Trophoblast cell (in vitro differentiated cells and primary cell): ENCODE data around the gene BABAM2.

Experiments used
- DNase-seq, 2 donors: peaks; one replicate each; pipeline ENCODE4 v3.0.0-alpha.2; 2016
- H2AFZ ChIP-seq: 2 replicates; pipeline ENCODE4 v1.6.1; 2013; ENCODE audit warnings: low read length, moderate library complexity, mild to moderate bottlenecking; ENCODE audit not compliant: insufficient read depth, poor library complexity
- H2AK5ac ChIP-seq: 2 replicates; pipeline ENCODE4 v1.6.1; 2013; ENCODE audit warnings: mild to moderate bottlenecking, low read length
- H2BK120ac ChIP-seq: 2 replicates; pipeline ENCODE4 v1.6.1; 2013; ENCODE audit warnings: low read length, mild to moderate bottlenecking, moderate library complexity; ENCODE audit not compliant: insufficient read depth, poor library complexity
- H2BK12ac ChIP-seq: 2 replicates; pipeline ENCODE4 v1.6.1; 2013; ENCODE audit warnings: mild to moderate bottlenecking, low read length, moderate library complexity
- H2BK5ac ChIP-seq: 2 replicates; pipeline ENCODE4 v1.6.1; 2013; ENCODE audit warnings: low read length, low read depth, moderate library complexity, mild to moderate bottlenecking; ENCODE audit not compliant: poor library complexity
- H3K14ac ChIP-seq: 2 replicates; pipeline ENCODE4 v1.6.1; 2013; ENCODE audit warnings: mild to moderate bottlenecking, low read length
- H3K18ac ChIP-seq: 2 replicates; pipeline ENCODE4 v1.6.1; 2013; ENCODE audit warnings: mild to moderate bottlenecking, low read length
- H3K23ac ChIP-seq: 2 replicates; pipeline ENCODE4 v1.6.1; 2013; ENCODE audit warnings: low read length
- H3K27ac ChIP-seq: 2 replicates; pipeline ENCODE4 v1.5.1; 2013; ENCODE audit warnings: low read depth, mild to moderate bottlenecking, inconsistent platforms, low read length, moderate library complexity
- H3K27me3 ChIP-seq: 2 replicates; pipeline ENCODE4 v1.6.1; 2013; ENCODE audit warnings: inconsistent platforms, mild to moderate bottlenecking, low read length, moderate library complexity; ENCODE audit not compliant: insufficient read depth
- H3K36me3 ChIP-seq, 2 experiments: 1 replicate in 1 of 2; 2 replicates in 1 of 2; pipeline ENCODE4 v1.6.1; 2013; ENCODE audit warnings: low read length in 2 of 2, mild to moderate bottlenecking in 2 of 2, moderate library complexity in 1 of 2; ENCODE audit not compliant: insufficient read depth in 2 of 2, control insufficient read depth in 1 of 2
- H3K4ac ChIP-seq: 2 replicates; pipeline ENCODE4 v1.6.1; 2013; ENCODE audit warnings: low read depth, mild to moderate bottlenecking, low read length, moderate library complexity
- H3K4me1 ChIP-seq, 2 experiments: 1 replicate in 1 of 2; 2 replicates in 1 of 2; pipeline ENCODE4 v1.6.1; 2013; ENCODE audit warnings: low read length in 2 of 2, mild to moderate bottlenecking in 2 of 2, moderate library complexity in 1 of 2; ENCODE audit not compliant: insufficient read depth in 2 of 2, control insufficient read depth in 1 of 2
- H3K4me2 ChIP-seq: 2 replicates; pipeline ENCODE4 v1.6.1; 2013; ENCODE audit warnings: inconsistent platforms, mild to moderate bottlenecking, low read length, moderate library complexity
- H3K4me3 ChIP-seq: 2 replicates; pipeline ENCODE4 v1.5.1; 2013; ENCODE audit warnings: mild to moderate bottlenecking, low read depth, low read length, inconsistent platforms
- H3K79me1 ChIP-seq: one replicate; pipeline ENCODE4 v1.6.1; 2013; ENCODE audit warnings: low read length
- H3K79me2 ChIP-seq: 2 replicates; pipeline ENCODE4 v1.6.1; 2013; ENCODE audit warnings: low read length, mild to moderate bottlenecking; ENCODE audit not compliant: control insufficient read depth, insufficient read depth, poor library complexity
- H3K9ac ChIP-seq: 2 replicates; pipeline ENCODE4 v1.6.1; 2013; ENCODE audit warnings: mild to moderate bottlenecking, low read length
- H3K9me3 ChIP-seq: 2 replicates; pipeline ENCODE4 v1.6.1; 2013; ENCODE audit warnings: low read depth, mild to moderate bottlenecking, control low read depth, inconsistent platforms, low read length; ENCODE audit not compliant: insufficient read depth
- H4K12ac ChIP-seq: 2 replicates; pipeline ENCODE4 v1.6.1; 2013; ENCODE audit warnings: low read depth, mild to moderate bottlenecking, low read length, moderate library complexity
- H4K8ac ChIP-seq: 2 replicates; pipeline ENCODE4 v1.6.1; 2013; ENCODE audit warnings: low read depth, mild to moderate bottlenecking, low read length, moderate library complexity
- H4K91ac ChIP-seq: one replicate; pipeline ENCODE4 v1.6.1; 2013; ENCODE audit warnings: low read depth, mild to moderate bottlenecking, low read length, moderate library complexity
- WGBS: extraction: QIAGEN DNeasy Blood & Tissue Kit; methylation state at CpG from one replicate; pipeline ENCODE4 v1.1.7; 2013; ENCODE audit warnings: missing lambda C conversion rate; ENCODE audit not compliant: insufficient read length, insufficient coverage; ENCODE audit errors: extremely low coverage; 5-methylcytosine and 5-hydroxymethylcytosine counted together

Gene BABAM2

GRCh38 chr2:27887111-27887510, 3.4 kb upstream of the BABAM2 start:
- Histone ChIP-seq H3K4me2 (no peak overlapping the region), H2BK5ac (no peak overlapping the region), H2AK5ac (no peak overlapping the region), H3K79me2 (peaks cover 7% of the 10 kb centered on the region), H3K9me3 (no peaks in the 10 kb centered on the region), H3K79me1 (peaks cover 12% of the 10 kb centered on the region), H4K12ac (no peak overlapping the region), H3K4me3 (no peak overlapping the region), H3K4me1 (peaks cover 0 to 6% of the 10 kb centered on the region in 2 experiments), H4K91ac (no peak overlapping the region), H3K23ac (no peak overlapping the region), H3K36me3 (no peaks in the 10 kb centered on the region), H2BK12ac (no peak overlapping the region), H2BK120ac (no peak overlapping the region), H3K14ac (no peak overlapping the region), H2AFZ (no peak overlapping the region), H3K4ac (no peak overlapping the region), H3K18ac (no peak overlapping the region), H3K27ac (no peak overlapping the region), H4K8ac (no peak overlapping the region), H3K27me3 (no peaks in the 10 kb centered on the region), H3K9ac (no peak overlapping the region)
- no peak for DNase-seq
- no CpG with 5 or more reads among the region's 2 CpGs for WGBS

- no peak overlapping the region for H3K14ac ChIP-seq
- no peak for DNase-seq
- H3K27ac ChIP-seq, result no peak overlapping the region
- H3K36me3 ChIP-seq, result no peaks in the 10 kb centered on the region
- no peak overlapping the region for H3K18ac ChIP-seq
- H2BK5ac ChIP-seq, result no peak overlapping the region
- no peak overlapping the region for H4K91ac ChIP-seq
- no peak overlapping the region for H3K4me3 ChIP-seq
- no peak overlapping the region for H3K9ac ChIP-seq
- H3K23ac ChIP-seq, result no peak overlapping the region
- no peak overlapping the region for H2AK5ac ChIP-seq
- H2AFZ ChIP-seq, result no peak overlapping the region
- H2BK120ac ChIP-seq, result no peak overlapping the region
- H3K9me3 ChIP-seq, result no peaks in the 10 kb centered on the region
- peaks cover 0 to 6% of the 10 kb centered on the region in 2 experiments for H3K4me1 ChIP-seq
- no peak overlapping the region for H4K8ac ChIP-seq
- H2BK12ac ChIP-seq, result no peak overlapping the region
- peaks cover 7% of the 10 kb centered on the region for H3K79me2 ChIP-seq
- H3K4ac ChIP-seq, result no peak overlapping the region
- WGBS, result no CpG with 5 or more reads among the region's 3 CpGs
- no peak overlapping the region for H3K4me2 ChIP-seq
- peaks cover 12% of the 10 kb centered on the region for H3K79me1 ChIP-seq
- H3K27me3 ChIP-seq, result no peaks in the 10 kb centered on the region
- no peak overlapping the region for H4K12ac ChIP-seq
Observed at GRCh38 chr2:27887830-27888229, 2.7 kb upstream of the BABAM2 start.

GRCh38 chr2:27888790-27889189, 1.7 kb upstream of the BABAM2 start:
- Histone ChIP-seq H3K79me1 (peaks cover 12% of the 10 kb centered on the region), H3K4me2 (no peak overlapping the region), H3K4ac (no peak overlapping the region), H3K9ac (no peak overlapping the region), H2AK5ac (no peak overlapping the region), H3K14ac (no peak overlapping the region), H3K27ac (no peak overlapping the region), H3K36me3 (no peaks in the 10 kb centered on the region), H3K23ac (no peak overlapping the region), H2BK120ac (no peak overlapping the region), H4K91ac (no peak overlapping the region), H3K27me3 (no peaks in the 10 kb centered on the region), H2BK5ac (no peak overlapping the region), H3K4me3 (no peak overlapping the region), H3K9me3 (no peaks in the 10 kb centered on the region), H2AFZ (no peak overlapping the region), H2BK12ac (no peak overlapping the region), H4K12ac (no peak overlapping the region), H3K4me1 (peaks cover 0 to 6% of the 10 kb centered on the region in 2 experiments), H3K18ac (no peak overlapping the region), H3K79me2 (peaks cover 7% of the 10 kb centered on the region), H4K8ac (no peak overlapping the region)
- WGBS, result no CpG with 5 or more reads among the region's 3 CpGs
- no peak for DNase-seq

GRCh38 chr2:27889774-27890145, 769 bp upstream of the BABAM2 start:
- peak overlapping the region; percentile 79 for H2BK120ac ChIP-seq
- peak overlapping the region; percentile 70 for H4K91ac ChIP-seq
- peak overlapping the region; percentile 16 for H3K4ac ChIP-seq
- H4K12ac ChIP-seq, result peak overlapping the region; percentile 58
- H3K4me1 ChIP-seq, result peaks cover 0 to 6% of the 10 kb centered on the region in 2 experiments
- no peak overlapping the region for H2BK5ac ChIP-seq
- no peak overlapping the region for H2BK12ac ChIP-seq
- peaks cover 7% of the 10 kb centered on the region for H3K79me2 ChIP-seq
- H3K79me1 ChIP-seq, result peaks cover 12% of the 10 kb centered on the region
- WGBS, result no CpG with 5 or more reads among the region's 10 CpGs
- H3K23ac ChIP-seq, result no peak overlapping the region
- DNase-seq, result peak in 1 of 2 donors; percentile 10
- H3K36me3 ChIP-seq, result no peaks in the 10 kb centered on the region
- H3K9me3 ChIP-seq, result no peaks in the 10 kb centered on the region
- H3K27me3 ChIP-seq, result no peaks in the 10 kb centered on the region
- peak overlapping the region; percentile 43 for H3K18ac ChIP-seq
- peak overlapping the region; percentile 75 for H3K4me2 ChIP-seq
- peak overlapping the region; percentile 84 for H3K4me3 ChIP-seq
- no peak overlapping the region for H2AK5ac ChIP-seq
- peak overlapping the region; percentile 51 for H4K8ac ChIP-seq
- peak overlapping the region; percentile 92 for H3K27ac ChIP-seq
- peak overlapping the region; percentile 90 for H2AFZ ChIP-seq
- peak overlapping the region; percentile 59 for H3K9ac ChIP-seq
- peak overlapping the region; percentile 27 for H3K14ac ChIP-seq
